ENCODE results near the gene COX6A1. TPM values are rescaled to one million over a fixed set of nuclear protein-coding genes. Genes with fewer than 3 reads are reported as not detected.

The COX6A1 gene
- total and polyA plus RNA-seq, 2 of the 13 experiments (the other 11 are each of a cell fraction or from before 2014, with no cell fraction given) = 542 to 673 TPM

DNA sequence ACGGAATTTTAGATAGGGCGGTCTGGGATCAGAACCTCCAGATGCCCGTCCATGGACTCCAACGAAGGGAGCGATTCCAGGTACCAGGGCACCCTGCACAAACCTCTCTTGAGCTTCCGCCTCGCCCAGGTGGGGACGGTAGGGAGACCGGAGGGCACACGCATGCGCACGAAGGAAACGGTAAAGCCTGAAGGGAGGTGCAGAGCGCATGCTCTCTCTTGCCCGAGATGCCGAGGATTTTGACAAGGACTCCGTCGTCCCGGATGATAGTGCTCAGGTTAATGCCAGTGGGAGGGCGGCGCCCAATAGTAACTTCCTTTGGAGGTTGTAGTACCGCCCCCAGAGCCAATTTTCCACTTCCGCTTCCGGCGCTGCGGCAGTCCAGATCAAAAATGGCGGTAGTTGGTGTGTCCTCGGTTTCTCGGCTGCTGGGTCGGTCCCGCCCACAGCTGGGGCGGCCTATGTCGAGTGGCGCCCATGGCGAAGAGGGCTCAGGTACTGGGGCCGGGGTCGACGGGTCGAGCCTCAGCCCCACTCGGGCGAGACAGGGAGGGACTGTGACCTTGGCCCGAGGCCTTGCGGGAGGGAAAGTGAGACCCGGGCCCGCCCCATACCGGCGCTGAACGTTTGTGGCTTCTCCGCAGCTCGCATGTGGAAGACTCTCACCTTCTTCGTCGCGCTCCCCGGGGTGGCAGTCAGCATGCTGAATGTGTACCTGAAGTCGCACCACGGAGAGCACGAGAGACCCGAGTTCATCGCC is at the start of gene COX6A1 (continued):
- TF ChIP-seq RARA (CRISPR knock-in tag; IDR thresholded peaks at IDR 0.05) = 0 out of 2 replicates have a peak, but pooled peaks have one; percentile 27
- TF ChIP-seq ZNF792 (CRISPR knock-in tag; IDR thresholded peaks at IDR 0.05) = peak; percentile 65; the same call in 1 of the 2 replicates
- TF ChIP-seq ZNF296 (CRISPR knock-in tag; conservative IDR thresholded peaks at IDR 0.05) = no peak
- no peak for TF ChIP-seq ZNF570 (CRISPR knock-in tag; IDR thresholded peaks at IDR 0.05; ENCODE audit: borderline replicate concordance)
- TF ChIP-seq, protein P1, sequence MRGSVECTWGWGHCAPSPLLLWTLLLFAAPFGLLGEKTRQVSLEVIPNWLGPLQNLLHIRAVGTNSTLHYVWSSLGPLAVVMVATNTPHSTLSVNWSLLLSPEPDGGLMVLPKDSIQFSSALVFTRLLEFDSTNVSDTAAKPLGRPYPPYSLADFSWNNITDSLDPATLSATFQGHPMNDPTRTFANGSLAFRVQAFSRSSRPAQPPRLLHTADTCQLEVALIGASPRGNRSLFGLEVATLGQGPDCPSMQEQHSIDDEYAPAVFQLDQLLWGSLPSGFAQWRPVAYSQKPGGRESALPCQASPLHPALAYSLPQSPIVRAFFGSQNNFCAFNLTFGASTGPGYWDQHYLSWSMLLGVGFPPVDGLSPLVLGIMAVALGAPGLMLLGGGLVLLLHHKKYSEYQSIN (CRISPR knock-in tag; IDR thresholded peaks at IDR 0.05; ENCODE audit: borderline replicate concordance) = no peak
- TF ChIP-seq RARG (CRISPR knock-in tag; IDR thresholded peaks at IDR 0.05; ENCODE audit: low read depth) = no peak
- TF ChIP-seq MNT (IDR thresholded peaks at IDR 0.05) = 0 out of 2 replicates have a peak, but pooled peaks have one; percentile 3
- peak; percentile 80; the same call in 1 of the 2 replicates for TF ChIP-seq SALL1 (CRISPR knock-in tag; IDR thresholded peaks at IDR 0.05)
- no peak for TF ChIP-seq ZNF549 (CRISPR knock-in tag; IDR thresholded peaks at IDR 0.05)
- no peak for TF ChIP-seq CREB1 (IDR thresholded peaks at IDR 0.05)
- TF ChIP-seq CREB1 (CRISPR knock-in tag; IDR thresholded peaks at IDR 0.05) = peak; percentile 68
- TF ChIP-seq PRDM10 (CRISPR knock-in tag; IDR thresholded peaks at IDR 0.05; ENCODE audit: low read depth) = 0 out of 2 replicates have a peak, but pooled peaks have one; percentile 63
- TF ChIP-seq MZF1 (CRISPR knock-in tag; IDR thresholded peaks at IDR 0.05; ENCODE audit: borderline replicate concordance) = 0 out of 2 replicates have a peak, but pooled peaks have one; percentile 42
- TF ChIP-seq UBTF (CRISPR knock-in tag; IDR thresholded peaks at IDR 0.05) = no peak
- TF ChIP-seq PREB (CRISPR knock-in tag; IDR thresholded peaks at IDR 0.05) = no peak
- TF ChIP-seq MATR3 (CRISPR knock-in tag; IDR thresholded peaks at IDR 0.05) = no peak
- peak; percentile 3; the same call in 1 of the 2 replicates for TF ChIP-seq HNF1B (CRISPR knock-in tag; IDR thresholded peaks at IDR 0.05)

All from HepG2 (cell line).